ENCODE measurements around the gene MMP1. TPM values are rescaled to one million over a fixed set of nuclear protein-coding genes. Genes with fewer than 3 reads are reported as not detected.

Gene MMP1
- total and polyA plus RNA-seq, 2 of the 13 experiments (the other 11 are each of a cell fraction or from before 2014, with no cell fraction given), result 0.09 to 0.21 TPM

DNA sequence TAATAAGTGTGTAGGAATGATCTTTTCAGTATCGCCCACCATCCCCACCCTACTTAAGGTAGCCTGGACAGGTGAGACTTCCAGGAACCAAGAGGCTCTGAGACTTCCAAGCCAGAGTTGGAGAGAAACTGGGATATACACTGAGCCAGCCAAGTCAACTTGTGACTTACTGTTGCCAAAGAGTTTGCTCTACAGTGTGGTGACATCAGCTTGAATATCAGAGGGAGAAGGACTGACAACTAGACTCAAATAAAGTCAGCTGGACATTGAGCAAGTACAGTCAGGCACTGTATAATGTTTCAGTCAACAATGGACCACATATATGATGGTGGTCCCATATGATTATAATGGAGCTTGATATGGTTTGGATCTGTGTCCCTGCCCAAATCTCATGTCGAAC, 16.3 kb downstream of the MMP1 start:
- Histone ChIP-seq H3K9ac (ENCODE audit: insufficient read depth, low read depth, low read length) (no peak overlapping the region), H3K4me3 (replicated peaks in 1 of 3; ENCODE audit: insufficient read depth in 1 of 3, low read depth in 2 of 3, low read length in 3 of 3) (no peak overlapping the region), H3K27ac (ENCODE audit: extremely low read length, insufficient read depth, low read length) (no peak overlapping the region), H3K4me1 (ENCODE audit: insufficient read depth, low read length) (no peaks in the 10 kb centered on the region), H3K36me3 (replicated peaks in 1 of 2; ENCODE audit: control insufficient read depth in 1 of 2, insufficient read depth in 2 of 2, low read length in 2 of 2) (no peaks in the 10 kb centered on the region), H3K4me2 (ENCODE audit: low read depth, low read length) (no peak overlapping the region), H4K20me1 (ENCODE audit: insufficient read depth, low read length) (no peaks in the 10 kb centered on the region), H3K27me3 (ENCODE audit: control insufficient read depth in 1 of 2, insufficient read depth in 2 of 2, low read length in 2 of 2) (no peaks in the 10 kb centered on the region), H3K9me3 (ENCODE audit: low read length) (no peaks in the 10 kb centered on the region), H3K79me2 (ENCODE audit: insufficient read depth, low read length) (no peaks in the 10 kb centered on the region), H2AFZ (ENCODE audit: low read length) (no peak overlapping the region)
- ChIA-PET CTCF (ENCODE audit: low intra/inter-chr PET ratio, low total read pairs) (no interaction called here), POLR2A (no interaction called here)
- in situ Hi-C loops (cut with HindIII; ENCODE audit: extremely low pct_ligation_motif_present, low pct_unique_long_range_greater_than_20kb) (no loop called here), intact Hi-C loops (cut with micrococcal nuclease; ENCODE audit: unreplicated experiment) (no loop called here)
- TF ChIP-seq SMARCC2 (IDR thresholded peaks at IDR 0.05) (no peak), ZNF3 (CRISPR knock-in tag; IDR thresholded peaks at IDR 0.05) (no peak), NR3C1 (CRISPR knock-in tag; IDR thresholded peaks at IDR 0.05) (no peak), TGIF2 (CRISPR knock-in tag; IDR thresholded peaks at IDR 0.05) (no peak), RBM22 (optimal IDR thresholded peaks at IDR 0.05; ENCODE audit: low read length) (no peak), ESRRA (CRISPR knock-in tag; IDR thresholded peaks at IDR 0.05; ENCODE audit: low read depth) (no peak), ZNF101 (CRISPR knock-in tag; IDR thresholded peaks at IDR 0.05; ENCODE audit: borderline replicate concordance, low read depth) (no peak), ZFP37 (CRISPR knock-in tag; IDR thresholded peaks at IDR 0.05; ENCODE audit: borderline replicate concordance) (no peak), ZNF557 (CRISPR knock-in tag; IDR thresholded peaks at IDR 0.05) (no peak), NKX3-1 (CRISPR knock-in tag; IDR thresholded peaks at IDR 0.05) (no peak), ZNF841 (CRISPR knock-in tag; IDR thresholded peaks at IDR 0.05; ENCODE audit: borderline replicate concordance) (no peak), TOE1 (CRISPR knock-in tag; IDR thresholded peaks at IDR 0.05) (no peak), PHB2 (IDR thresholded peaks at IDR 0.05; ENCODE audit: partially characterized antibody) (no peak)
- TF ChIP-seq, protein P1, sequence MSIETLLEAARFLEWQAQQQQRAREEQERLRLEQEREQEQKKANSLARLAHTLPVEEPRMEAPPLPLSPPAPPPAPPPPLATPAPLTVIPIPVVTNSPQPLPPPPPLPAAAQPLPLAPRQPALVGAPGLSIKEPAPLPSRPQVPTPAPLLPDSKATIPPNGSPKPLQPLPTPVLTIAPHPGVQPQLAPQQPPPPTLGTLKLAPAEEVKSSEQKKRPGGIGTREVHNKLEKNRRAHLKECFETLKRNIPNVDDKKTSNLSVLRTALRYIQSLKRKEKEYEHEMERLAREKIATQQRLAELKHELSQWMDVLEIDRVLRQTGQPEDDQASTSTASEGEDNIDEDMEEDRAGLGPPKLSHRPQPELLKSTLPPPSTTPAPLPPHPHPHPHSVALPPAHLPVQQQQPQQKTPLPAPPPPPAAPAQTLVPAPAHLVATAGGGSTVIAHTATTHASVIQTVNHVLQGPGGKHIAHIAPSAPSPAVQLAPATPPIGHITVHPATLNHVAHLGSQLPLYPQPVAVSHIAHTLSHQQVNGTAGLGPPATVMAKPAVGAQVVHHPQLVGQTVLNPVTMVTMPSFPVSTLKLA (IDR thresholded peaks at IDR 0.05), result no peak
- TF ChIP-seq, protein P2, sequence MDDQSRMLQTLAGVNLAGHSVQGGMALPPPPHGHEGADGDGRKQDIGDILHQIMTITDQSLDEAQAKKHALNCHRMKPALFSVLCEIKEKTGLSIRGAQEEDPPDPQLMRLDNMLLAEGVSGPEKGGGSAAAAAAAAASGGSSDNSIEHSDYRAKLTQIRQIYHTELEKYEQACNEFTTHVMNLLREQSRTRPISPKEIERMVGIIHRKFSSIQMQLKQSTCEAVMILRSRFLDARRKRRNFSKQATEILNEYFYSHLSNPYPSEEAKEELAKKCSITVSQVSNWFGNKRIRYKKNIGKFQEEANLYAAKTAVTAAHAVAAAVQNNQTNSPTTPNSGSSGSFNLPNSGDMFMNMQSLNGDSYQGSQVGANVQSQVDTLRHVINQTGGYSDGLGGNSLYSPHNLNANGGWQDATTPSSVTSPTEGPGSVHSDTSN (CRISPR knock-in tag; IDR thresholded peaks at IDR 0.05; ENCODE audit: borderline replicate concordance), result no peak
- TF ChIP-seq, protein P3, sequence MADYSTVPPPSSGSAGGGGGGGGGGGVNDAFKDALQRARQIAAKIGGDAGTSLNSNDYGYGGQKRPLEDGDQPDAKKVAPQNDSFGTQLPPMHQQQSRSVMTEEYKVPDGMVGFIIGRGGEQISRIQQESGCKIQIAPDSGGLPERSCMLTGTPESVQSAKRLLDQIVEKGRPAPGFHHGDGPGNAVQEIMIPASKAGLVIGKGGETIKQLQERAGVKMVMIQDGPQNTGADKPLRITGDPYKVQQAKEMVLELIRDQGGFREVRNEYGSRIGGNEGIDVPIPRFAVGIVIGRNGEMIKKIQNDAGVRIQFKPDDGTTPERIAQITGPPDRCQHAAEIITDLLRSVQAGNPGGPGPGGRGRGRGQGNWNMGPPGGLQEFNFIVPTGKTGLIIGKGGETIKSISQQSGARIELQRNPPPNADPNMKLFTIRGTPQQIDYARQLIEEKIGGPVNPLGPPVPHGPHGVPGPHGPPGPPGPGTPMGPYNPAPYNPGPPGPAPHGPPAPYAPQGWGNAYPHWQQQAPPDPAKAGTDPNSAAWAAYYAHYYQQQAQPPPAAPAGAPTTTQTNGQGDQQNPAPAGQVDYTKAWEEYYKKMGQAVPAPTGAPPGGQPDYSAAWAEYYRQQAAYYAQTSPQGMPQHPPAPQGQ (CRISPR knock-in tag; IDR thresholded peaks at IDR 0.05; ENCODE audit: borderline replicate concordance), result no peak
- TF ChIP-seq, protein P4, sequence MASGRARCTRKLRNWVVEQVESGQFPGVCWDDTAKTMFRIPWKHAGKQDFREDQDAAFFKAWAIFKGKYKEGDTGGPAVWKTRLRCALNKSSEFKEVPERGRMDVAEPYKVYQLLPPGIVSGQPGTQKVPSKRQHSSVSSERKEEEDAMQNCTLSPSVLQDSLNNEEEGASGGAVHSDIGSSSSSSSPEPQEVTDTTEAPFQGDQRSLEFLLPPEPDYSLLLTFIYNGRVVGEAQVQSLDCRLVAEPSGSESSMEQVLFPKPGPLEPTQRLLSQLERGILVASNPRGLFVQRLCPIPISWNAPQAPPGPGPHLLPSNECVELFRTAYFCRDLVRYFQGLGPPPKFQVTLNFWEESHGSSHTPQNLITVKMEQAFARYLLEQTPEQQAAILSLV (CRISPR knock-in tag; IDR thresholded peaks at IDR 0.05; ENCODE audit: borderline replicate concordance), result no peak
- TF ChIP-seq, protein P5, sequence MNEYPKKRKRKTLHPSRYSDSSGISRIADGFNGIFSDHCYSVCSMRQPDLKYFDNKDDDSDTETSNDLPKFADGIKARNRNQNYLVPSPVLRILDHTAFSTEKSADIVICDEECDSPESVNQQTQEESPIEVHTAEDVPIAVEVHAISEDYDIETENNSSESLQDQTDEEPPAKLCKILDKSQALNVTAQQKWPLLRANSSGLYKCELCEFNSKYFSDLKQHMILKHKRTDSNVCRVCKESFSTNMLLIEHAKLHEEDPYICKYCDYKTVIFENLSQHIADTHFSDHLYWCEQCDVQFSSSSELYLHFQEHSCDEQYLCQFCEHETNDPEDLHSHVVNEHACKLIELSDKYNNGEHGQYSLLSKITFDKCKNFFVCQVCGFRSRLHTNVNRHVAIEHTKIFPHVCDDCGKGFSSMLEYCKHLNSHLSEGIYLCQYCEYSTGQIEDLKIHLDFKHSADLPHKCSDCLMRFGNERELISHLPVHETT (CRISPR knock-in tag; conservative IDR thresholded peaks at IDR 0.05), result no peak
- no TSS peak for BruUV-seq (replicated peaks)
- ATAC-seq, result no peak
- 15% methylated on average over 2 of the region's 2 CpGs for WGBS (ENCODE audit: low lambda C conversion rate)
- DNase-seq (ENCODE audit: low spot score), result no peak
- no peak for FAIRE-seq

Data from HepG2 (cell line).